Measurements from ENCODE around the gene TLCD5.

- no peak for TF ChIP-seq ATF2 (tag by site-specific recombination; IDR thresholded peaks at IDR 0.05; ENCODE audit: low read depth)
- TF ChIP-seq CTCF (tag by site-specific recombination; IDR thresholded peaks at IDR 0.05): no peak
- TF ChIP-seq ZNF239 (tag by site-specific recombination; IDR thresholded peaks at IDR 0.05): no peak
- no peak for TF ChIP-seq HOXA7 (CRISPR knock-in tag; IDR thresholded peaks at IDR 0.05; ENCODE audit: borderline replicate concordance)
- no peak for TF ChIP-seq ZFP41 (tag by site-specific recombination; IDR thresholded peaks at IDR 0.05; ENCODE audit: borderline replicate concordance)
- TF ChIP-seq ZBTB10 (tag by site-specific recombination; IDR thresholded peaks at IDR 0.05): no peak
- no peak for TF ChIP-seq ZBTB17 (tag by site-specific recombination; IDR thresholded peaks at IDR 0.05)
- TF ChIP-seq ZNF266 (tag by site-specific recombination; IDR thresholded peaks at IDR 0.05; ENCODE audit: low read depth): no peak
- no peak for TF ChIP-seq KLF16 (tag by site-specific recombination; IDR thresholded peaks at IDR 0.05)
- no peak for TF ChIP-seq ZNF148 (tag by site-specific recombination; IDR thresholded peaks at IDR 0.05; ENCODE audit: borderline replicate concordance)
- no peak for TF ChIP-seq KLF8 (tag by site-specific recombination; IDR thresholded peaks at IDR 0.05)
- no peak for TF ChIP-seq YY1 (tag by site-specific recombination; IDR thresholded peaks at IDR 0.05)
- no peak for TF ChIP-seq ZNF221 (tag by site-specific recombination; IDR thresholded peaks at IDR 0.05; ENCODE audit: borderline replicate concordance)
Observed at GRCh38 chr11:120295099-120295498, 30.0 kb upstream of the TLCD5 start.

All from HEK293 (cell line).